Activated CD8-positive, alpha-beta T cell treated with anti-CD3 and anti-CD28 coated beads for 36 hours (primary cell): ENCODE results near the gene CLIP1. TPM values are rescaled to one million over a fixed set of nuclear protein-coding genes. Genes with fewer than 3 reads are reported as not detected.
"Not testable (repeated sequence)": the region's sequence is repeated elsewhere in the genome, so short reads cannot be mapped to it uniquely, and the experiment has no call there.

Source experiments
- ATAC-seq: fragments of 200-7000 bp; cut with Tn5 transposase; one replicate; pipeline ENCODE4 v1.10.0; 2021; ENCODE audit warnings: mild to moderate bottlenecking, moderate library complexity
- CTCF ChIA-PET: fragments of 350-600 bp; sonication (Branson Sonifier 250); formaldehyde crosslinking; loops from one replicate; lab custom pipeline; 2021; ENCODE audit warnings: antibody characterized with exemption; lab: Charles Lee
- POLR2A ChIA-PET: fragments of 350-600 bp; sonication (Branson Sonifier 250); formaldehyde crosslinking; loops from one replicate; lab custom pipeline; 2021; ENCODE audit warnings: antibody characterized with exemption; lab: Charles Lee
- DNase-seq: peaks from one replicate; pipeline ENCODE4 v3.0.0-alpha.2; 2020
- H3K27ac Mint-ChIP-seq: one replicate; pipeline ENCODE4 v1.8.0; 2021; ENCODE audit warnings: mild to moderate bottlenecking, mixed read lengths
- H3K27me3 Mint-ChIP-seq: one replicate; pipeline ENCODE4 v1.8.0; 2021; ENCODE audit warnings: mixed read lengths
- H3K36me3 Mint-ChIP-seq: one replicate; pipeline ENCODE4 v1.8.0; 2021; ENCODE audit warnings: low read depth, mixed read lengths
- H3K4me1 Mint-ChIP-seq: one replicate; pipeline ENCODE4 v1.8.0; 2021; ENCODE audit warnings: low read depth, mixed read lengths
- H3K4me3 Mint-ChIP-seq: one replicate; pipeline ENCODE4 v1.8.0; 2021; ENCODE audit warnings: mild to moderate bottlenecking, moderate library complexity, mixed read lengths
- H3K9me3 Mint-ChIP-seq: one replicate; pipeline ENCODE4 v1.8.0; 2021; ENCODE audit warnings: mixed read lengths
- CTCF ChIP-seq: fragments of 200-600 bp; IDR thresholded peaks from one replicate; pipeline ENCODE4 v1.8.0; 2022; ENCODE audit warnings: antibody characterized with exemption, mild to moderate bottlenecking
- intact Hi-C: fragments of 100-400 bp; cut with micrococcal nuclease; formaldehyde crosslinking; loops from one replicate; pipeline ENCODE4 v1.10.0; 2022
- total RNA-seq, 2 experiments: library from RNA; stranded (reverse); gene quantifications; one replicate each; pipeline ENCODE4 v1.2.3, GENCODE V29; 2021

Gene CLIP1
- total RNA-seq, 2 experiments from 2014 or later = 29.4 to 32.4 TPM

DNA sequence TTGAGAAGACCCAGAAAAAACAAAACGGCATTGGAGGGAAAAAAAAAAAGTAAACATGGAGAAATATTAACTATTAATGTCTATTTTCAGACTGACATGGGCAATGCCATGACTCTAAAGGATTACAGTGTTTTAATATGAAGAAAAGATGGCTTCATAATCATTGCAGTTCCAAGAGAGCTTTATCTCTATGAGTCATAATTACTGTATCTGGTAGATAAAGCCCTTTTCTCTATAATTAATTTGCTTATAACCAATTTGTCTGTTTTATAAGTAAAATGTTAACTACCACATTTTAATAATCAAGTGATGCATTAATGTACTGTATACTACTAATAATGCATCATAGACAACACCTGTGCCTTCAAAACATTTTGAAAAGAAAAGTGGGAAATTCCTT, 59.7 kb downstream of the CLIP1 start:
- Mint-ChIP-seq H3K4me3 (no peak overlapping the region), H3K4me1 (peaks cover 12% of the 10 kb centered on the region), H3K27me3 (no peaks in the 10 kb centered on the region), H3K36me3 (peaks cover 12% of the 10 kb centered on the region), H3K9me3 (no peaks in the 10 kb centered on the region), H3K27ac (no peak overlapping the region)
- ChIA-PET CTCF (no interaction called here), POLR2A (no interaction called here)
- DNase-seq (no peak), ATAC-seq (no peak)
- TF ChIP-seq CTCF = no peak
- intact Hi-C loops = no loop called here

- H3K4me3 Mint-ChIP-seq, DNase-seq, H3K27me3 Mint-ChIP-seq, H3K27ac Mint-ChIP-seq, H3K4me1 Mint-ChIP-seq, POLR2A ChIA-PET, H3K9me3 Mint-ChIP-seq, intact Hi-C loops, ATAC-seq: not testable (repeated sequence)
- H3K36me3 Mint-ChIP-seq = peaks cover 23% of the 10 kb centered on the region
- CTCF ChIA-PET = interaction anchor here (1.4 to 1.8 kb wide), 2 partner anchors 22 to 42 kb away, joined by 5 to 9 read pairs; no protein-coding TSS in a partner anchor
Observed at GRCh38 chr12:122358403-122358802, 64.1 kb downstream of the CLIP1 start.

- POLR2A ChIA-PET, H3K4me3 Mint-ChIP-seq, CTCF ChIA-PET, H3K27me3 Mint-ChIP-seq, DNase-seq, ATAC-seq, H3K9me3 Mint-ChIP-seq, intact Hi-C loops, H3K4me1 Mint-ChIP-seq, H3K27ac Mint-ChIP-seq: not testable (repeated sequence)
- H3K36me3 Mint-ChIP-seq = peaks cover 27% of the 10 kb centered on the region
Observed at GRCh38 chr12:122357536-122357935, 64.9 kb downstream of the CLIP1 start.

DNA sequence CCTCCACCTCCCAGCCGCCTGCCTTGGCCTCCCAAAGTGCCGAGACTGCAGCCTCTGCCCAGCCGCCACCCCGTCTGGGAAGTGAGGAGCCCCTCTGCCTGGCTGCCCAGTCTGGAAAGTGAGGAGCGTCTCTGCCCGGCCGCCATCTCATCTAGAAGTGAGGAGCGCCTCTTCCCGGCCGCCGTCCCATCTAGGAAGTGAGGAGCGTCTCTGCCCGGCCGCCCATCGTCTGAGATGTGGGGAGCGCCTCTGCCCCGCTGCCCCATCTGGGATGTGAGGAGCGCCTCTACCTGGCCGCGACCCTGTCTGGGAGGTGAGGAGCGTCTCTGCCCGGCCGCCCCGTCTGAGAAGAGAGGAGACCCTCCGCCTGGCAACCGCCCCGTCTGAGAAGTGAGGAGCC, 65.5 kb downstream of the CLIP1 start:
- H3K27ac Mint-ChIP-seq, intact Hi-C loops, POLR2A ChIA-PET, H3K4me3 Mint-ChIP-seq, H3K27me3 Mint-ChIP-seq, ATAC-seq, DNase-seq, H3K9me3 Mint-ChIP-seq: not testable (repeated sequence)
- peaks cover 30% of the 10 kb centered on the region for H3K36me3 Mint-ChIP-seq
- peaks cover 13% of the 10 kb centered on the region for H3K4me1 Mint-ChIP-seq
- CTCF ChIA-PET = interaction anchor here (0.6 to 2.4 kb wide), 5 partner anchors 12 to 112 kb away, joined by 3 to 11 read pairs (median 5); no protein-coding TSS in a partner anchor

DNA sequence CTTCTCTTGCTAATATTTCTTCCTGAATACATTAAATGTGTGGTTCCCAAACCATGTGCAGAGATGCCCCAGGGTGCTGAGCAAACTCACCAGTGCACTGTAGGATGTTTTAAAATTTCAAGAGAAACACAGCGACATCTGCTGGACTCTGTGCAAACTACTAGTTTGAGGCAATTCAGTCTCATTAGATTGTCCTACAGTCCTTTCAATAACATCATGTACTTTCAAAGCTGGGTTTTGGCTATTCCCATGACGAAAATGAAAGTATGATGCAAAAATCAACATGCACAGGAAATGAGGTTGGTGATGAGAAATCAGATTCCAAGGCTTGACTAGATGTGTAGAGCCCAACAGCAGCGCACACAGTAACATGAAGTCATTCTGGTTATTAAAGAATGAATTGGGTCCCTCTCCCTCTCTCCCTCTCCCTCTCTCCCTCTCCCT, 66.3 kb downstream of the CLIP1 start:
- ChIA-PET POLR2A (interaction anchor here (1.3 kb wide), 1 partner anchor 264 kb away, joined by 3 read pairs; no protein-coding TSS in a partner anchor), CTCF (interaction anchor here (0.6 to 2.9 kb wide), 51 partner anchors 9 to 824 kb away, joined by 3 to 49 read pairs (median 5); partner anchors contain the start of gene ZCCHC8)
- Mint-ChIP-seq H3K36me3 (peaks cover 29% of the 10 kb centered on the region), H3K27ac (peak overlapping the region; percentile 15), H3K9me3 (no peaks in the 10 kb centered on the region), H3K4me3 (no peak overlapping the region), H3K27me3 (no peaks in the 10 kb centered on the region), H3K4me1 (peaks cover 13% of the 10 kb centered on the region)
- peak; percentile 73 for DNase-seq
- ATAC-seq = peak; percentile 91
- peak; percentile 81 for TF ChIP-seq CTCF
- intact Hi-C loops = no loop called here

DNA sequence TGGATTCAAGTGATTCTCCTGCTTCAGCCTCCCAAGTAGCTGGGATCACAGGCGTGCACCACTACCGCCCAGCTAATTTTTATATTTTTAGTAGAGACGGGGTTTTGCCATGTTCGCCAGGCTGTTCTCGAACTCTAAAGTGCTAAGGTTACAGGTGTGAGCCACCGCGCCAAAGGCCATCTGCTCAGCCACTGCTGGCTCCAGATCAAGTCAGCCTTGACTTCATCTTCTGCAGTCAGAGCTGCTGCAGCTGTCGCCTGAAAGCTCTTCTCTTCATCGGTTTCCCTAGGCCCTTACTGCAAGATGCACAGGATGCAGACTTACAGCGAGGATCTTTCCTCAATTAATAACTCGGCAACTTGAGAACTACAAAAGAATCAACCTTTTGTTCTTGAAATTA, 66.8 kb downstream of the CLIP1 start:
- Mint-ChIP-seq H3K36me3 (peaks cover 28% of the 10 kb centered on the region), H3K27ac (no peak overlapping the region), H3K9me3 (no peaks in the 10 kb centered on the region), H3K4me1 (peaks cover 13% of the 10 kb centered on the region), H3K4me3 (no peak overlapping the region), H3K27me3 (no peaks in the 10 kb centered on the region)
- CTCF ChIA-PET = interaction anchor here (0.6 to 2.9 kb wide), 50 partner anchors 8 to 825 kb away, joined by 3 to 49 read pairs (median 5); partner anchors contain the start of gene ZCCHC8
- POLR2A ChIA-PET = interaction anchor here (1.3 kb wide), 1 partner anchor 264 kb away, joined by 3 read pairs; no protein-coding TSS in a partner anchor
- no peak for DNase-seq
- ATAC-seq = no peak
- no peak for TF ChIP-seq CTCF
- intact Hi-C loops = no loop called here
